HEK293T (cell line): ENCODE measurements around the gene ASNS.

Experiments
- ARNT ChIP-seq: fragments of 450-650 bp; IDR thresholded peaks from 2 replicates; pipeline ENCODE4 v1.6.1; 2017; ENCODE audit warnings: mild to moderate bottlenecking
- BHLHE40 ChIP-seq: fragments of 450-650 bp; IDR thresholded peaks from 2 replicates; pipeline ENCODE4 v1.6.1; 2016; ENCODE audit warnings: mild to moderate bottlenecking, moderate library complexity, borderline replicate concordance
- FOXA1 ChIP-seq: fragments of 450-650 bp; IDR thresholded peaks from 2 replicates; pipeline ENCODE4 v1.6.1; 2016; ENCODE audit warnings: mild to moderate bottlenecking
- FOXK2 ChIP-seq: fragments of 450-650 bp; IDR thresholded peaks from 2 replicates; pipeline ENCODE4 v1.6.1; 2016; ENCODE audit warnings: mild to moderate bottlenecking
- FOXM1 ChIP-seq: fragments of 450-650 bp; IDR thresholded peaks from 2 replicates; pipeline ENCODE4 v1.6.1; 2017; ENCODE audit warnings: mild to moderate bottlenecking, borderline replicate concordance
- HDGF ChIP-seq: fragments of 450-650 bp; IDR thresholded peaks from 2 replicates; pipeline ENCODE4 v1.6.1; 2017; ENCODE audit warnings: antibody characterized with exemption, borderline replicate concordance
- LEF1 ChIP-seq: fragments of 450-650 bp; IDR thresholded peaks from 2 replicates; pipeline ENCODE4 v1.6.1; 2017; ENCODE audit warnings: mild to moderate bottlenecking, borderline replicate concordance
- NFRKB ChIP-seq: fragments of 450-650 bp; IDR thresholded peaks from 2 replicates; pipeline ENCODE4 v1.6.1; 2016; ENCODE audit warnings: mild to moderate bottlenecking, moderate library complexity
- SP1 ChIP-seq: fragments of 450-650 bp; IDR thresholded peaks from 2 replicates; pipeline ENCODE4 v1.6.1; 2017
- SUZ12 ChIP-seq: fragments of 450-650 bp; IDR thresholded peaks from 2 replicates; pipeline ENCODE4 v1.6.1; 2016; ENCODE audit warnings: mild to moderate bottlenecking
- TARDBP ChIP-seq: fragments of 450-650 bp; IDR thresholded peaks from 2 replicates; pipeline ENCODE4 v1.6.1; 2016
- ZNF384 ChIP-seq: fragments of 450-650 bp; IDR thresholded peaks from 2 replicates; pipeline ENCODE4 v1.6.1; 2016
- TF ChIP-seq, protein P1 (sequence below): fragments of 450-650 bp; IDR thresholded peaks from 2 replicates; pipeline ENCODE4 v1.6.1; 2016

GRCh38 chr7:97844036-97844435, 28.2 kb downstream of the ASNS start:
- TF ChIP-seq, protein P1, sequence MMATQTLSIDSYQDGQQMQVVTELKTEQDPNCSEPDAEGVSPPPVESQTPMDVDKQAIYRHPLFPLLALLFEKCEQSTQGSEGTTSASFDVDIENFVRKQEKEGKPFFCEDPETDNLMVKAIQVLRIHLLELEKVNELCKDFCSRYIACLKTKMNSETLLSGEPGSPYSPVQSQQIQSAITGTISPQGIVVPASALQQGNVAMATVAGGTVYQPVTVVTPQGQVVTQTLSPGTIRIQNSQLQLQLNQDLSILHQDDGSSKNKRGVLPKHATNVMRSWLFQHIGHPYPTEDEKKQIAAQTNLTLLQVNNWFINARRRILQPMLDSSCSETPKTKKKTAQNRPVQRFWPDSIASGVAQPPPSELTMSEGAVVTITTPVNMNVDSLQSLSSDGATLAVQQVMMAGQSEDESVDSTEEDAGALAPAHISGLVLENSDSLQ, result no peak
- TF ChIP-seq SP1 (no peak), TARDBP (no peak), FOXK2 (no peak), HDGF (no peak), LEF1 (no peak), ARNT (no peak), NFRKB (no peak), FOXA1 (no peak), BHLHE40 (no peak), ZNF384 (no peak), SUZ12 (no peak), FOXM1 (no peak)
